Ramos (cell line): ENCODE results near the gene SLC9B1.
"Not testable (repeated sequence)": the region's sequence is repeated elsewhere in the genome, so short reads cannot be mapped to it uniquely, and the experiment has no call there.

ENCODE experiments used
- in situ Hi-C: fragments of 300-500 bp; cut with MboI; formaldehyde crosslinking; loops from one replicate; pipeline ENCODE4 v1.14.3; 2022; ENCODE audit warnings: low sequenced_read_pairs; ENCODE audit not compliant: unreplicated experiment

SLC9B1 gene

DNA sequence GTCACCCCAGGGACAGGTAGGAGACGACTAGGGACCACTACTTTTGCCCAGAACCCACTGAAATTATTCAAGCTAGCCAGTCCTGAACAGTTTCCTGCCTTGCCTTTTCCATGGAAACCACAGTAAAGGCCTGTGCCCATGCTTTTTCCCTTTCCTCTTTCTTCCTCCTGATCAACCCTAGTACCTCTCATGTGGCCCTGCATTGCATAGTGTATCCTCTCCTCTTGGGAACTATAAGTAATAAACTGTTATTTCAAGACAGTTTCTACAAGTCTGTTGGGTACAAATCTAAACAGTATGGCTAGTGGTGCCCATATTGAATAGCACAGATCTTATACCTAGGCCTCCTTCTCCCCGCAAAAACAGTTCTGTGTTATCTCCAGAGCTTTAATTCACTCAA, 136.2 kb downstream of the SLC9B1 start:
- in situ Hi-C loops, result no loop called here

DNA sequence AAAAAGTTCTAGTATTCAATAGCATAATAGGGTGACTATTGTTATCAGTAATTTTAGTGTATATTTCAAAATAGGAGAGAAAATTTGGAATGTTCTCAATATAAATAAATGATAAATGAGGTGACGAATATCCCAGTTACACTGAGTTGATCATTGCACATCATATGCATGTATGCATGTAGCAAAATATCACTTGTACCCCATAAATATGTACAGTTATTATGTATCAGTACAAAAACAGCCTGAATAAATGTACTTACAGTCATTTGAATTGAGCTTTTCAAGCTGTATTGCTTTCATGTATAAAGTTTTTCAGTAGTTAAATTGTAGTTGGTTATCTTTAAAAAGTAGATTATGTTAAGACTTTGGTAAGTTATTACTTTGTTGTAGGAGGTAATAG, 138.2 kb downstream of the SLC9B1 start:
- in situ Hi-C loops, result no loop called here

DNA sequence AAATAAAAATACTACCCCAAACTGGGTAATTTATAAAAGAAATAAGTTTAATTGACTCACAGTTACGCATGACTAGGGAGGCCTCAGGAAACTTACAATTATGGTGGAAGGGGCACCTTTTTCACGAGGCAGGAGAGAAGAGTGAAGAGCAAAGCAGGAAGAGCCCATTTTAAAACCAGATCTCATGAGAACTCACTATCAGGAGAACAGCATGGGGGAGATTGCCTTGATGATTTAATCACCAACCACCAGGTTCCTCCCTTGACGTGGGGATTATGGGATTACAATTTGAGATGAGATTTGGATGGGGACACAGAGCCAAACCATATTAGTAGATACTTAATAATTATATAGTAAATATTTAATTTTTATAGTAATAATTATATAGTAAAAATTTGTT, 140.6 kb downstream of the SLC9B1 start:
- in situ Hi-C loops, result no loop called here

DNA sequence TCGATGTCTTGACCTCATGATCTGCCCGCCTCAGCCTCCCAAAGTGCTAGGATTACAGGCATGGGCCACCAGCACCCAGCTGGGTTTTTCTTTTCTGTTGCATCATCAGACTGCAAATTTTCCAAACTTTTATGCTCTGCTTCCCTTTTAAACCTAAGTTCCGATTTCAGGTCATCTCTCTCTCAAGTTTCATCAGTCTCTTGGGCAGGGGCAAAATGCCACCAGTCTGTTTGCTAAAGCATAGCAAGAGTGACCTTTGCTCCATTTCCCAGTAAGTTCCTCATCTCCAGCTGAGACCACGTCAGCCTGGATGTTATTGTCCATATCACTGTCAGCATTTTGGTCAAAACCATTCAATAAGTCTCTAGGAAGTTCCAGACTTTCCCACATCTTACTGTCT, 141.2 kb downstream of the SLC9B1 start:
- in situ Hi-C loops, result not testable (repeated sequence)

DNA sequence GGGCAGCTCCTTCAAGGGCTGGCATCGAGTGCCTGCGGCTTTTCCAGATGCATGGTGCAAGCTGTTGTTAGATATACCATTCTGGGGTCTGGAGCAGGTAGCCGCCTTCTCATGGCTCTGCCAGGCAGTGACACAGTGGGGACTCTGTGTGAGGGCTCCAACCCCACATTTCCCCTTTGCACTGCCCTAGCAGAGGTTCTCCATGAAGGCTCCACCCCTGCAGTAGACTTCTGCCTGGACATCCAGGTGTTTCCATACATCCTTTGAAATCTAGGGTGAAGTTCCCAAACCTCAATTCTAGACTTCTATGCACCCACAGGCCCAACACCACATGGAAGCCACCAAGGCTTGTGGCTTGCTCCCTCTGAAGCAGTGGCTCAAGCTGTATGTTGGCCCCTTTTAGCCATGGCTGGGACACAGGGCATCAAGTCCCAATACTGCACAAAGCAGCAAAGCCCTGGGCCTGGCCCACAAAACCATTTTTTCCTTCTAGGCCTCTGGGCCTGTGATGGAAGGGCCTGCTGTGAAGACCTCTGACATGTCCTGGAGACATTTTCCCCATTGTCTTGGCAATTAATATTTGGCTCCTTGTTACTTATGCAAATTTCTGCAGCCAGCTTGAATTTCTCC, 141.9 kb downstream of the SLC9B1 start:
- in situ Hi-C loops, result not testable (repeated sequence)

DNA sequence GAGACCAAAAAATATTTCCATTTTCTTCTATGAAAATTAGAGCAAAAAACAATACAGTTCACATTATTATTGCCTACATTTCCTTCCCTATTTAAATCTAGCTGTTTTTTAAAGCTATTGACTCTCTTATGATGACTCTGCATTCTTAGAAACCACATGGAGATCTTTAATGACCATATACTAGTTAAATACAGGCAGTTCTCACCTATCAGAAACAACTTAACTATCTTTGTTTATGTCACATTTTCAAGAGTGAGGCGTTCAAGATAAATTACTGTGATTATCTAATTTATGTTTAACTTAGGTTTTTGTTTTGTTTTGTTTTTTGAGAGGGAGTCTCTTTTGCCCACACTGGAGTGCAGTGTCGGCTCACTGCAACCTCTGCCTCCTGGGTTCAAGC, 147.7 kb downstream of the SLC9B1 start:
- in situ Hi-C loops, result no loop called here

DNA sequence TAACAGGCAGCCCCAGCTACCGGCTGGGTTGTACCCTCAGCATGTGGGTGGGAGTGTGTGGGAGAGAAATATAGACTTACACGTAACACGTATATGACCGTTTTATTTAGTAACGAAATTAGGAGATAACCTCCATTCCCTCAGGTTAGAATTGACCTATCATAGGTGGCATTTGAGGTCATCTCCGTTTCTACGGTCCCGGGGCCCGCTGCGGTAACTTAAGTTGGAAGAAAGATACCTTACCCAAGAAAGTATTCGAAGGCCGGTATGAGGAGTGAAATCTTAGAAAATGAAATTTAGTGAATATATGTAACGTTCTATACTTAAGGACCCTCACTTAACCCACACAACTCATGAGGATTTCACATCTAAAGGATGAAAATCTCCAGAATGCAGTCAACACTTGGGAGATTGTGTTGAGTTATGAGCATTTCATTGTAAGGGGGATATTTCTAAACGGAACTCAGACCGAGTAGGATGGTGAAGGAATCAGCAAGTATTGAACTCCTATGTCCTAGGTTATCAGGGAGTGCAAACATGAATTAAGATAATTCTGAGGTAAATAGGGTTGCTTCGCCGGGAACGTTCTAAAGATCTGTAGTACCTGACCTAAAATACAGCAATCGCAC, 149.8 kb downstream of the SLC9B1 start:
- in situ Hi-C loops, result no loop called here

DNA sequence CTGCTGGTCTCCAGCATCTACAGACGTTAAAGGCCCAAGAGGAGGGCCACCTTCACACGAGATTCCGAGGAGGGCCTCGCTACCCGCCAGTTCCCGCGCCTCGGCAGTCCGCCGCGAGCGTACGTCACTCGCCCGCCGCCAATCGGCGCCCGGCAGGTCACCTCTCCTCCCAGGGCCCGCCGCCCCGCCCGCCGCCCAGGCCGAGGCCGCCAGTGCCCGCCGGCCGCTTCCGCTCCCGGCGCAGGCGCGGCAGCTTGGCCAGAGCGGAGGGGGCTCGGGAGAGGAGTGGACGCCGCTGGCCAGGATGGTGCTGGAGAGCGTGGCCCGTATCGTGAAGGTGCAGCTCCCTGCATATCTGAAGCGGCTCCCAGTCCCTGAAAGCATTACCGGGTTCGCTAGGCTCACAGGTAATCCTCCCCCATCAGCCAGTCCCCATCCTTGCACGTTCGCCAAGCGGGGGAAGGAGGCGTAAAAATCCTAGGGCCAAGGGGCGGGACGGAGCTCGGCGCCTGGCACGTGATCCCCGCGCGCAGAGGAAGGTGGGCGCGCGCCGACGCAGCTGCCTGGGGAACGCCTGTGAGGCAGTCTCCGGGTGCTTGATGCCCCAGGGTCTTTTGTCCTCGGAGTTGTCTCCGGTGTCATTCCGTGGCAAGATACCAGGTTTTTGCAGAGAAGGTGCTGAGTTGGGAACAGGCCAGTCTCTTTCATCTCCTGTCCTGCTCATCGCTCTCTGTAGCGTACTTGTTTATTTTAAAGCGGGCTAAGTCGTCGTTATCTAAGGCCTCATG, 150.5 kb downstream of the SLC9B1 start, which contains the start of gene CISD2:
TSS of gene CISD2 (plus strand) at position 212 of the 788 bp plus-strand sequence. CDS start at position 305, 93 bp downstream.
- in situ Hi-C loops, result no loop called here

DNA sequence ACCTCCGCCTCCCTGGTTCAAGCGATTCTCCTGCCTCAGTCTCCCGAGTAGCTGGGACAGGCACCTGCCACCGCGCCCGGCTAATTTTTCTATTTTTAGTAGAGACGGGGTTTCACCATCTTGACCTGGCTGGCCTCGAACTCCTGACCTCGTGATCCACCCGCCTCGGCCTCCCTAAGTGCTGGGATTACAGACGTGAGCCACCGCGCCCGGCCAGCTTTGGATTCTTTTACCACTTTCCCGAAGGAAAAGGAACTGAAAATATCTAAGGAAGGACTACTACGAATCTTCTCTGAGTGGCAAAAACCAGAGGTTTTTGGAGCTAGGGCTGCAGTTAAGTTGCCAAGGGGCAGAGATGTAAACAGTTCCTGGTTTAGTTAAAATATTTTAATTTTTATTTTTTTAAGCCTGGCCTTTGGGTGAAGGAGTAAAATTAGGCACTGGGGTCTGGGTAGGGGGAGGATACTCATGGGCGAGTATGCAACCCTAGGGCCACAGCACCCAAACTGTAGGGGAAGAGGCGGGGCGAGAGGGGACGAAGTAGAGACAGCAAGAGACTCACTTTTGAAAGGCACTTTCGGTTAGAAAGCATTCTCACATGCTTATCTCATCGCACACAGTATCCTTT, 151.2 kb downstream of the SLC9B1 start:
- in situ Hi-C loops, result no loop called here

DNA sequence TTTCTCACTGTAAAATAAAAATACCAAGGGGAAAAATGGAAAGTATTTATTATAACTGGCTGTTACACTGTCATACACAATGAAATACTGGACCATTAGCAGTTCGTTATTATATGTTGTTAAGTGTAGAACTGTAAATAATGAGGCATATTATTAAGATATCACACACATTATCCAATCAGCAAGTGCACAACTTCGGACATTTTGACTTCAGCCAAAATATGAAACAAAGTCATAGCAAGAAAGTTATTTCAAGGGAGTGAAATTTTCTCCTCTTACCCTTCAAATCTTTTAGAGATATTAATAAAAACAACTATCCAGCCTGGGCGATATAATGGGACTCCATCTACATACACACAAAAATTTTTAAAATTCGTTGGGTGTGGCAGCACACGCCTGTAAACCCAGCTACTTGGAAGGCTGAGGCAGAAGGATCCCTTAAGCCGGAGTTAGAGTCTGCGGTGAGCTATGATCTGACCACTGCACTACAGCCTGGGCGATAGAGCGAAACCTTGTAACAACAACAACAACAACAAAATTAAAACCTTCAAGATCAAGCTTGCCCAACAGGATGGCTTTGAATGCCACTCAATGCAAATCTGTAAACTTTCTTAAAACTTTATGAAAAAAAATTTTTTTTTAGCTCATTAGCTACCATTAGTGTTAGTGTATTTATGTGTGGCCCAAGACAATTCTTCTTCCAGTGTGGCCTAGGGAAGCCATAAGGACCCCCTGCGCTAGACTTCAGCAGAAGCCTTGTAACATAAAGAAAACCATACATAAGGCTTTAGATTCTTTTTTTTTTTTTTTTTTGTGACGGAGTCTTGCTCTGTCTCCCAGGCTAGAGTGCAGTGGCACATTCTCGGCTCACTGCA, 152.0 kb downstream of the SLC9B1 start:
- in situ Hi-C loops, result no loop called here

DNA sequence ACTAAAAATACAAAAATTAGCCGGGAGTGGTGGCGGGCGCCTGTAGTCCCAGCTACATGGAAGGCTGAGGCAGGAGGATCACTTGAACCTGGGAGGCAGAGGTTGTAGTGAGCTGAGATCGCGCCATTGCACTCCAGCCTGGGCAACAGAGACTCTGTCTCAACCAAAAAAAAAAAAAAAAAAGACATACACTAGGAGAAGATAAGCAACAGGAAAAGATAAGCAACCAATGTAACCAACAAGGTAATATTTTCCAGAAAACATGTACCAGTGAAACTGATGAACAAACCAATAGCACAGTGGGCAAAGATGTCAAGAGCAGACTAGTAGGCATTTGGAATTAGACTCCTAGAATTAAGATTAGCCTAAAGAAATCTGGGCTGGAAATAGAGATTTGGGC, 154.2 kb downstream of the SLC9B1 start:
- in situ Hi-C loops, result not testable (repeated sequence)

DNA sequence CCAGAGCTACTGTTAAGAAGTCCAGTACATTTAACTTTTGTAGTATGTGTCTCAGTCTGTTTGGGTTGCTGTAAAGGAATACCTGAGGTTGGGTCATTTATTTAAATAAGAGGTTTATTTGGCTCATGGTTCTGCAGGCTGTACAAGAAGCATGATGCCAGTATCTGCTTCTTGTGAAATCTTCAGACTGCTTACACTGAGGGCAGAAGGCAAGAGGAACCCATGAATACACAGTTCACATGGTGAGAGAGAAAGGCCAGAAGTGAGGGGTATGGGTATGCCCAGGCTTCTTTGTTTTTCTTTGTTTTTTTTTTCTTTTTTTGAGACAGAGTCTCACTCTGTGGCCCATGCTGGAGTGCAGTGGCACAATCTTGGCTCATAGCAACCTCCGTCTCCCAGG, 156.8 kb downstream of the SLC9B1 start:
- in situ Hi-C loops, result no loop called here

DNA sequence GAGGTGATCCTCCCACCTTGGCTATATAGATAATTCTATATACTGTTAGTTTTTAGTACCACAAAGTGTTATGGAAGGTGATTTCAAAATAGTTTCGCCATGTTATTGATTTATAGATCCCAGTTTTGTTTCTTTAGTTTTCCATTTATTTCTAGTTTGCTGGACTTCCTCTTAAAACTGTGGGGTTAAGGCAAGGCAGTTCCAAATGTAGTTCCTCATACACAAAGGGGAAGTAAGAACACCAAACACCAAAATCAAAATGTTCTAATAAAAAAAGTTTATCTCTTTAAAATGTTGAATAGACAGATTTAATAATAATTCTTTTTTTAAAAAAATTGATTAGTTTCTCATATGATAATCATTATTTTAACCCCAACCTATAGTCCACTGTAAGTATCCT, 157.5 kb downstream of the SLC9B1 start:
- in situ Hi-C loops, result no loop called here

DNA sequence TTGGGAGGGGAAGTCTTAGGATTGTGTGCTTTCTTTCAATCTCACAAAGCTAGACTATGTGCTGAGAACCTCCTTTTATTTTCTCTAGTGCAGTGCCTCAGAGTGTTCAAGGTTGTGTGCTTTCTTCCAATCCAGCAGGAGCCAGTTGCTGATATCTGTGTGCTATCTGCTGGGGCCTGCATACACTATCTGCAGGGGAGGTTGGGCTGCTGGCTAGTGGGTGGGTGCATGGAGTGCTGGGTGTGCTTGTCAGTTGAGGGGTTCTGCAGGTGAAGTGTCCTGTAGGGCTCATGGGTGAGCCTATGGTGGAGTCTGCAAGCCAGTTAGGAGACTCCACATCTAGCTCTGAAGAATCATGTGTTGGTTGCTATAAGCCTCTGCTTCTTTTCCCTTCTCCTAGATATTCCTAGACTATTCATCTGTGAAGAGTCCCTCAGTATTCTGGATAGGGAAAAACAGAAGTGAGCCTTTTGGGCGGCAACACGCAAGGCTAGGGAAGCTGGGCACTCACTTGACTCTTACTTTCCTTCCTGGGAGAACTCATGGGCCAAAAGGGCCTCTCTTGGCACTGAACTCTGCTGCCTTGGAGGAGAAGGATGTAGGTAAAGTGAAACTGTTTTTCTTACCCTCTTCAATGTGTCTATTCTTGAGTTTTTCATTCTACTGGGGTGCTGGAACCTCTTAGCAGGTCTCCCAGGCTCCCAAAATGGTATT, 158.7 kb downstream of the SLC9B1 start:
- in situ Hi-C loops, result no loop called here

DNA sequence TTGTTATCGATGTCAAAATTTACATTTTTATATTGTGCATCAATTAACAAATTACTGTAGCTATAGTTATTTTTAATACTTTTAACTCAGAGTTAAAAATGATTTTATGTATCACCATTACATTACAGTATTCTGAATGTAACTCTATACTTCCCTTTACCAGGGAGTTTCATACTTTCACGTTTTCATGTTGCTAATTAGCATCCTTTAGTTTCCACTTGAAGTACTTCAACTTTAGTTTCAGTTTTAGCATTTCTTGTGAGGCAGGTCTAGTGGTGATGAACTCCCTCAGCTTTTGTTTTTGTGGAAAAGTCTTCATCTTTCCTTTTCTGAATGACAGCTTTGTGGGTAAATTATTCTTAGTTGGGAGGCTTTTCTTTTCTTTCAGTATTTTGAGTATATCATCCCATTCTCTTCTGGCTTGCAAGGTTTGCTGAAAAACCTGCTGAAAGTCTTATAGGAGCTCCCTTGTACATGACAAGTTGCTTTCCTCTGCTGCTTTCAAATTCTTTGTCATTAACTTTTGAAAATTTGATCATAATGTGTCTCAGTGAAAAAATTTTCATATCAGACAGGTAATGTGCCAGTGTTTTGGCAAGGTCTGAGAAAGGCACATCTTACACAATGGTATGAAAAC, 160.6 kb downstream of the SLC9B1 start:
- in situ Hi-C loops, result no loop called here
